HepG2 (cell line): ENCODE measurements around the gene RMI1. TPM values are rescaled to one million over a fixed set of nuclear protein-coding genes. Genes with fewer than 3 reads are reported as not detected.
A peak's percentile ranks its signal among the peaks of the same experiment; 100 is the strongest.
"Not testable (repeated sequence)": the region's sequence is repeated elsewhere in the genome, so short reads cannot be mapped to it uniquely, and the experiment has no call there.

ENCODE experiments used
- ATAC-seq: fragments of 200-7000 bp; cut with Tn5 transposase; 3 replicates; pipeline ENCODE4 v1.9.1; 2020; ENCODE audit warnings: mild to moderate bottlenecking, moderate library complexity
- BruUV-seq: library from RNA; stranded (reverse); fragments of 400-500 nt; replicated peaks from 2 replicates; lab custom pipeline; 2021; lab: Mats Ljungman, UMichigan
- CTCF ChIA-PET: fragments of 300-600 bp; formaldehyde crosslinking; extraction: SDS; loops from one replicate; lab custom pipeline; 2021; ENCODE audit warnings: low total read pairs, inconsistent platforms, low intra/inter-chr PET ratio; lab: Yijun Ruan, JAX
- POLR2A ChIA-PET: fragments of 350-600 bp; sonication (Branson Sonifier 250); formaldehyde crosslinking; loops from one replicate; lab custom pipeline; 2020; ENCODE audit warnings: antibody characterized with exemption, inconsistent platforms; lab: Yijun Ruan, JAX
- DNase-seq: peaks from one replicate; pipeline ENCODE4 v3.0.0-alpha.2; 2015; ENCODE audit warnings: low spot score
- FAIRE-seq: peaks from 3 replicates; lab custom pipeline; 2011; peaks lifted over from hg19 to GRCh38; lab: Jason Lieb, UNC
- H2AFZ ChIP-seq: one replicate; pipeline ENCODE4 v1.6.1; 2011; ENCODE audit warnings: low read length, inconsistent platforms
- H3K27ac ChIP-seq: fragments of 300-600 bp; 3 replicates; pipeline ENCODE4 v1.8.0; 2011; ENCODE audit warnings: mixed run types, mild to moderate bottlenecking, mixed read lengths, low read length, inconsistent platforms; ENCODE audit not compliant: insufficient read depth; ENCODE audit errors: extremely low read length
- H3K27me3 ChIP-seq, 2 experiments: fragments of 200-600 bp in 1 of 2; 2 replicates in 1 of 2; 3 replicates in 1 of 2; pipeline versions ENCODE4 v1.6.0 to v1.8.0; 2011; ENCODE audit warnings: low read length in 2 of 2, mild to moderate bottlenecking in 2 of 2, moderate library complexity in 2 of 2, inconsistent platforms in 1 of 2; ENCODE audit not compliant: insufficient read depth in 2 of 2, control insufficient read depth in 1 of 2
- H3K36me3 ChIP-seq, 2 experiments: fragments of 200-600 bp in 1 of 2; replicated peaks in 1 of 2; 2 replicates in 1 of 2; 3 replicates in 1 of 2; pipeline versions ENCODE4 v1.5.1 to v1.8.0; 2011; ENCODE audit warnings: low read length in 2 of 2, inconsistent platforms in 1 of 2; ENCODE audit not compliant: insufficient read depth in 2 of 2, control insufficient read depth in 1 of 2
- H3K4me1 ChIP-seq: 2 replicates; pipeline ENCODE4 v1.5.1; 2012; ENCODE audit warnings: low read length, inconsistent platforms; ENCODE audit not compliant: insufficient read depth
- H3K4me2 ChIP-seq: 2 replicates; pipeline ENCODE4 v1.6.0; 2011; ENCODE audit warnings: low read depth, low read length, inconsistent platforms
- H3K4me3 ChIP-seq, 3 experiments: fragments of 200-600 bp in 1 of 3; sonication (generic), shearing (Covaris generic) in 1 of 3; replicated peaks in 1 of 3; 2 replicates each; pipeline ENCODE4 v1.5.1; 2011 to 2016; ENCODE audit warnings: low read length in 3 of 3, inconsistent platforms in 2 of 3, low read depth in 2 of 3, mild to moderate bottlenecking in 2 of 3, control low read depth in 1 of 3, mixed read lengths in 1 of 3; ENCODE audit not compliant: insufficient read depth in 1 of 3
- H3K79me2 ChIP-seq: one replicate; pipeline ENCODE4 v1.6.1; 2011; ENCODE audit warnings: low read length, inconsistent platforms; ENCODE audit not compliant: insufficient read depth
- H3K9ac ChIP-seq: 2 replicates; pipeline ENCODE4 v1.6.0; 2011; ENCODE audit warnings: mild to moderate bottlenecking, low read depth, low read length, inconsistent platforms; ENCODE audit not compliant: insufficient read depth
- H3K9me3 ChIP-seq: 2 replicates; pipeline ENCODE4 v1.5.1; 2012; ENCODE audit warnings: mild to moderate bottlenecking, low read length
- H4K20me1 ChIP-seq: 2 replicates; pipeline ENCODE4 v1.6.0; 2011; ENCODE audit warnings: inconsistent platforms, mild to moderate bottlenecking, low read length, moderate library complexity; ENCODE audit not compliant: insufficient read depth
- EZH2 ChIP-seq: conservative IDR thresholded peaks from 2 replicates; pipeline ENCODE4 v1.6.1; 2012; ENCODE audit warnings: mild to moderate bottlenecking, low read depth, low read length, moderate library complexity
- ZNF354B ChIP-seq: sonication (generic); formaldehyde crosslinking; IDR thresholded peaks from 2 replicates; pipeline ENCODE4 v1.8.0; 2022; ENCODE audit warnings: mild to moderate bottlenecking, missing genetic modification reagents
- ZNF781 ChIP-seq: sonication (generic); formaldehyde crosslinking; IDR thresholded peaks from 2 replicates; pipeline ENCODE4 v1.5.1; 2020; ENCODE audit warnings: borderline replicate concordance, mild to moderate bottlenecking, missing genetic modification reagents; ENCODE audit errors: not compliant biosample characterization
- WGBS: methylation state at CpG from one replicate; pipeline ENCODE4 v1.1.6; 2017; ENCODE audit warnings: low lambda C conversion rate; 5-methylcytosine and 5-hydroxymethylcytosine counted together
- in situ Hi-C: cut with HindIII; loops from 2 replicates; pipeline ENCODE4 v1.10.0; 2017; ENCODE audit warnings: low pct_unique_long_range_greater_than_20kb; ENCODE audit not compliant: extremely low pct_ligation_motif_present
- intact Hi-C: fragments of 100-400 bp; cut with micrococcal nuclease; formaldehyde crosslinking; loops from one replicate; pipeline ENCODE4 v1.10.0; 2022; ENCODE audit not compliant: unreplicated experiment
- polyA plus RNA-seq, 8 experiments: library from polyadenylated mRNA; depleted of rRNA in 3 of 8; stranded (reverse) in 7 of 8; unstranded in 1 of 8; fragments of >200 nt; fragmentation: Illumina TruSeq in 4 of 8; extraction: Trizol in 4 of 8; gene quantifications; 2 replicates each; pipeline versions ENCODE4 v1.2.1 to v1.2.3, GENCODE V29; 2011 to 2016; ENCODE audit warnings: low read depth in 4 of 8, missing spikeins in 1 of 8, mixed read lengths in 1 of 8; ENCODE audit not compliant: insufficient read depth in 1 of 8
- total RNA-seq, 5 experiments: library from RNA; depleted of rRNA; stranded (reverse); fragments of >200 nt; fragmentation: Illumina TruSeq; extraction: Trizol; gene quantifications; 2 replicates each; pipeline ENCODE4 v1.2.3, GENCODE V29; 2016; ENCODE audit warnings: low read depth in 1 of 5
- TF ChIP-seq, protein P1 (sequence below): sonication (generic); formaldehyde crosslinking; IDR thresholded peaks from 2 replicates; pipeline ENCODE4 v1.5.1; 2020; ENCODE audit warnings: missing genetic modification reagents, mild to moderate bottlenecking, borderline replicate concordance

RMI1 gene
- total and polyA plus RNA-seq, 2 of the 13 experiments (the other 11 are each of a cell fraction or from before 2014, with no cell fraction given): 0.54 to 3.7 TPM

DNA sequence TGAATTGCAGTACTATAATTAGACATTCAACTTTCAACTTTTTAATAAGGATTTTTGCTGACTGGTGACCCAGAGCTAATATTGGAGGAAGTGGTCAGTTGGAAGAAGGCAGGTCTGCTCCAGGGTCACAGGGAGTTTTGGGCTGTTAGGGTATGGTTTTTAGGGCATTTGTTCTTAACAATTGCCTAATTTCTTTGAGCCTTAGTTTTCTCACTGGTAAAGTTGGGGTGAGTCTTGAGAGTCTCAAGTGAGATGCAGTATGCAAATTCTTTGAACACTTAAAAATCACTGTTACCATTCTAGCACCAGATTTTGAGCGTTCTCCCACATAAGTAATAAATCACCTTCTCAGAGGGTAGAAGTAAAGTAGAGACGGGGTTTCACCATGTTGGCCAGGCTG lies 50.9 kb downstream of the RMI1 start:
- H3K4me3 ChIP-seq: no peak overlapping the region
- no TSS peak for BruUV-seq
- ATAC-seq (no peak), DNase-seq (no peak), FAIRE-seq (no peak)
- peaks cover 0 to 9% of the 10 kb centered on the region in 2 experiments; a peak in 2 of 5 replicates for H3K27me3 ChIP-seq
- H3K79me2 ChIP-seq: no peaks in the 10 kb centered on the region
- no peaks in the 10 kb centered on the region for H3K4me1 ChIP-seq
- CTCF ChIA-PET: no interaction called here
- H4K20me1 ChIP-seq: no peaks in the 10 kb centered on the region
- no peak overlapping the region for H2AFZ ChIP-seq
- WGBS: 4% methylated on average over 2 of the region's 2 CpGs
- H3K36me3 ChIP-seq: no peaks in the 10 kb centered on the region
- intact Hi-C loops (no loop called here), in situ Hi-C loops (no loop called here)
- no peak overlapping the region for H3K4me2 ChIP-seq
- no peak overlapping the region for H3K27ac ChIP-seq
- no peaks in the 10 kb centered on the region for H3K9me3 ChIP-seq
- peak; percentile 91 for TF ChIP-seq EZH2
- no peak for TF ChIP-seq ZNF781 (CRISPR knock-in tag)
- no peak for TF ChIP-seq ZNF354B
- TF ChIP-seq, protein P1, sequence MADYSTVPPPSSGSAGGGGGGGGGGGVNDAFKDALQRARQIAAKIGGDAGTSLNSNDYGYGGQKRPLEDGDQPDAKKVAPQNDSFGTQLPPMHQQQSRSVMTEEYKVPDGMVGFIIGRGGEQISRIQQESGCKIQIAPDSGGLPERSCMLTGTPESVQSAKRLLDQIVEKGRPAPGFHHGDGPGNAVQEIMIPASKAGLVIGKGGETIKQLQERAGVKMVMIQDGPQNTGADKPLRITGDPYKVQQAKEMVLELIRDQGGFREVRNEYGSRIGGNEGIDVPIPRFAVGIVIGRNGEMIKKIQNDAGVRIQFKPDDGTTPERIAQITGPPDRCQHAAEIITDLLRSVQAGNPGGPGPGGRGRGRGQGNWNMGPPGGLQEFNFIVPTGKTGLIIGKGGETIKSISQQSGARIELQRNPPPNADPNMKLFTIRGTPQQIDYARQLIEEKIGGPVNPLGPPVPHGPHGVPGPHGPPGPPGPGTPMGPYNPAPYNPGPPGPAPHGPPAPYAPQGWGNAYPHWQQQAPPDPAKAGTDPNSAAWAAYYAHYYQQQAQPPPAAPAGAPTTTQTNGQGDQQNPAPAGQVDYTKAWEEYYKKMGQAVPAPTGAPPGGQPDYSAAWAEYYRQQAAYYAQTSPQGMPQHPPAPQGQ (CRISPR knock-in tag): no peak
- no peak overlapping the region for H3K9ac ChIP-seq
- POLR2A ChIA-PET: no interaction called here

DNA sequence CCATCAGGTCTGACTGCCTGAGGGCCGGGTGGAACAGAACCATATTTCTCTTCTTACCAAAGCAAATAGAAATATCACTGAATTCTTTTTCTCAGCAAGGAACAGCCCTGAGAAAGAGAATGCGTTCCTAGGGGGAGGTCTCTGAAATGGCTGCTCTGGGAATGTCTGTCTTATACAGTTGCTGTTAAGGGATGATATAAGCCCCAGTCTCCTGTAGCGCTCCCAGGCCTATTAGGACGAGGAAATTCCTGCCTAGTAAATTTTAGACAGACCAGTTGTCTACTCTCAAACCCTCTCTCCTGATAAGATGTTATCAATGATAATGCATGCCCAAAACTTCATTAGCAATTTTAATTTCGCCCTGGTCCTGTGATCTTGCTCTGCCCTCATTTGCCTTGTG lies 61.3 kb downstream of the RMI1 start:
- H3K27ac ChIP-seq, DNase-seq, H3K27me3 ChIP-seq, H3K4me3 ChIP-seq, POLR2A ChIA-PET, H3K4me2 ChIP-seq, H3K9me3 ChIP-seq, H3K36me3 ChIP-seq, intact Hi-C loops, BruUV-seq, CTCF ChIA-PET, H3K79me2 ChIP-seq, in situ Hi-C loops, H2AFZ ChIP-seq, H4K20me1 ChIP-seq, FAIRE-seq, H3K9ac ChIP-seq, ATAC-seq: not testable (repeated sequence)
- WGBS: 41% methylated on average over 4 of the region's 5 CpGs
- peaks cover 11% of the 10 kb centered on the region for H3K4me1 ChIP-seq
